GM19463 (cell line): ENCODE data around the gene ARHGDIG.

Experiments used
- ATAC-seq: cut with Tn5 transposase; IDR thresholded peaks from one replicate; pipeline ENCODE4 v1.9.1; 2021; ENCODE audit warnings: mild to moderate bottlenecking, moderate library complexity; ENCODE audit not compliant: unreplicated experiment

The ARHGDIG gene

GRCh38 chr16:293043-293775, 12.8 kb downstream of the ARHGDIG start:
- no peak for ATAC-seq

- no peak for ATAC-seq
Observed at GRCh38 chr16:296276-296675, 15.9 kb downstream of the ARHGDIG start.

- no peak for ATAC-seq
Observed at GRCh38 chr16:296806-297510, 16.6 kb downstream of the ARHGDIG start.

GRCh38 chr16:297832-298231, 17.4 kb downstream of the ARHGDIG start:
- no peak for ATAC-seq

GRCh38 chr16:301235-301634, 20.8 kb downstream of the ARHGDIG start:
- no peak for ATAC-seq

- ATAC-seq, result no peak
Observed at GRCh38 chr16:301950-302349, 21.6 kb downstream of the ARHGDIG start.

- no peak for ATAC-seq
Observed at GRCh38 chr16:303760-304505, 23.5 kb downstream of the ARHGDIG start.

GRCh38 chr16:305916-306626, 25.7 kb downstream of the ARHGDIG start:
- ATAC-seq, result no peak

- no peak for ATAC-seq
Observed at GRCh38 chr16:306911-307370, 26.6 kb downstream of the ARHGDIG start.

- no peak for ATAC-seq
Observed at GRCh38 chr16:307691-308312, 27.4 kb downstream of the ARHGDIG start.

- ATAC-seq, result no peak
Observed at GRCh38 chr16:309476-309875, 29.1 kb downstream of the ARHGDIG start.

- ATAC-seq, result no peak
Observed at GRCh38 chr16:311725-312124, 31.3 kb downstream of the ARHGDIG start.

- ATAC-seq, result no peak
Observed at GRCh38 chr16:314351-314750, 34.0 kb downstream of the ARHGDIG start.

- no peak for ATAC-seq
Observed at GRCh38 chr16:314795-315299, 34.5 kb downstream of the ARHGDIG start.

- ATAC-seq, result no peak
Observed at GRCh38 chr16:316741-317464, 36.5 kb downstream of the ARHGDIG start.

GRCh38 chr16:317583-317982, 37.2 kb downstream of the ARHGDIG start:
- ATAC-seq, result no peak

- ATAC-seq, result no peak
Observed at GRCh38 chr16:318628-319027, 38.2 kb downstream of the ARHGDIG start.

GRCh38 chr16:320206-320605, 39.8 kb downstream of the ARHGDIG start:
- no peak for ATAC-seq

GRCh38 chr16:321532-321931, 41.1 kb downstream of the ARHGDIG start:
- no peak for ATAC-seq
